ENCODE data around the gene ITGA1.

GRCh38 chr5:52988335-52989024 lies 200.8 kb downstream of the ITGA1 start:
- TF ChIP-seq, protein P1, sequence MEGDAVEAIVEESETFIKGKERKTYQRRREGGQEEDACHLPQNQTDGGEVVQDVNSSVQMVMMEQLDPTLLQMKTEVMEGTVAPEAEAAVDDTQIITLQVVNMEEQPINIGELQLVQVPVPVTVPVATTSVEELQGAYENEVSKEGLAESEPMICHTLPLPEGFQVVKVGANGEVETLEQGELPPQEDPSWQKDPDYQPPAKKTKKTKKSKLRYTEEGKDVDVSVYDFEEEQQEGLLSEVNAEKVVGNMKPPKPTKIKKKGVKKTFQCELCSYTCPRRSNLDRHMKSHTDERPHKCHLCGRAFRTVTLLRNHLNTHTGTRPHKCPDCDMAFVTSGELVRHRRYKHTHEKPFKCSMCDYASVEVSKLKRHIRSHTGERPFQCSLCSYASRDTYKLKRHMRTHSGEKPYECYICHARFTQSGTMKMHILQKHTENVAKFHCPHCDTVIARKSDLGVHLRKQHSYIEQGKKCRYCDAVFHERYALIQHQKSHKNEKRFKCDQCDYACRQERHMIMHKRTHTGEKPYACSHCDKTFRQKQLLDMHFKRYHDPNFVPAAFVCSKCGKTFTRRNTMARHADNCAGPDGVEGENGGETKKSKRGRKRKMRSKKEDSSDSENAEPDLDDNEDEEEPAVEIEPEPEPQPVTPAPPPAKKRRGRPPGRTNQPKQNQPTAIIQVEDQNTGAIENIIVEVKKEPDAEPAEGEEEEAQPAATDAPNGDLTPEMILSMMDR (IDR thresholded peaks at IDR 0.05): no peak
- no peak for TF ChIP-seq POLR2A (IDR thresholded peaks at IDR 0.05)
